Hepatic stellate cell (primary cell): ENCODE measurements around the gene UBFD1.
A peak's percentile ranks its signal among the peaks of the same experiment; 100 is the strongest.
"Not testable (repeated sequence)": the region's sequence is repeated elsewhere in the genome, so short reads cannot be mapped to it uniquely, and the experiment has no call there.

Experiments used
- DNase-seq: peaks from one replicate; pipeline ENCODE4 v3.0.0; 2011; ENCODE audit warnings: low spot score

UBFD1 gene

GRCh38 chr16:23567602-23568001 lies 10.1 kb downstream of the UBFD1 start:
- DNase-seq = no peak

DNA sequence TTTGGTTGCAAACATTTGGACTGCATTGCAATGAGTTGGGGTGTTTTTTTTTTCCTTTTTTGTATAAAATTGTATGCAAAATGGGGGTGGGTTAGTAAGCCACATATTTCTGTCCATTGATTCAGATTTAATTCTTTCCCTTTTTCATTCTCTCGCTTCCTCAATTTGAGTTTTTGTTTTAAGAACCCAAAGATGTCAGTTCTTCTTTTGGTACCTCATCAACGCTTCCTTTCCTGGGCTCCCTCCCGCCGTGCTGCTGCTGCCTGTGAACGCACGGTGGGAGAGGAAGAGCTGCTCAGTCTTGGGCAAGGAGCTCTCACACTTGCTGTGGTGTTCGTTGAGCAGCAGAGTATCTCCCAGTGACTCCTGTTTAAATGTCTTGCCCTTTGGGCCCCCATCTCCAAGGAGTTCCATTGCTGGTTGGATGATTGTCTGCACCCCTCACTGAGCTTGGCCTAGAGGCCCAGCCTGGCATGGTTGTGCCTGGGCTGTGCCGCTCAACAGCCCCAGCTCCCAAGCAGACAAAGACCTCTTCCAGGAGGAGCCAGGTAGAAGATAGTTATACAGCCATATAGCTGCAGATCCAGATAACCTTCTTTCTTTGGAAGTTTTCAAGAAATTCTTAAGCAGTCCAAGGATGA lies 13.6 kb downstream of the UBFD1 start:
- no peak for DNase-seq

GRCh38 chr16:23571895-23572294 lies 14.4 kb downstream of the UBFD1 start:
- DNase-seq = no peak

DNA sequence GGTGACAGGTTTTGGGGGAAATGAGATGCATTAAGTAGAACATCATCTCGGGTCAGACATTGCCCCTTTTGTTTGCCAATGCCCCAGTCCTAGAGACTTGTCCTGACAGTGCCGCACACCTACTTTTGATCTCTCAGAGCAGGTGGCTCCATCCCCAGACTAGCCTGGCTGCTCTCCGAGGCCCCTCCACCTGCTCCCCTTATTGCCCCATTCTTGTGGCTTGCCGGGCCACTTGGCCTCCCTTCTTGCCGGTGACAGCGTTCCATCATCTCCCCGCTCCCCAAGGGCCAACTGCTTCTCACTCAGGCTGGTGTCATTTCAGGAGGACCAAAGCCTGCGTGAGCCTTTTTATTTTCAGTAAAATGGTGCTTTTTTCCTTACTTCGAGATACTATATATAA lies 14.9 kb downstream of the UBFD1 start:
- DNase-seq = no peak

DNA sequence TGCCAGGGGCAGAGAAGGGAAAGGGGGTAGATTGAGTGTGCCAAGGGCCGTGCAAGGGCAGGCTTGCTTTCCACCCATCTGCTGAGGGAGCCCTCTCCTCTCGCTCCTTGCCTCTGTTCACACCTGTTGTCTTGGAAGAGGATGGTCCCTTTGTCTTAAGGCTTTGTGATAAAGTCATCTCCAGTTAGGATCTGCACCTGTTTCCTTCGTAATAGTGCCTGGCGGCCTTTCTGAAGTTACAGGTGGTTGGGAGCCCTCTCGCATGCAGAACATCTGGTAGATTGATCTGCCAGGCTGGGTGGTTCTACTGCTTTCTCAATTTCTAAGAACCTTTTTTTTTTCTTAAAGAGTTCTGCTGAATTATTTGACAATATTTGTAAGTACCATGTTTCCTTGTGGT lies 16.3 kb downstream of the UBFD1 start:
- no peak for DNase-seq

GRCh38 chr16:23575834-23576233 lies 18.3 kb downstream of the UBFD1 start:
- DNase-seq = no peak

- DNase-seq = no peak
Observed at GRCh38 chr16:23577493-23577892, 20.0 kb downstream of the UBFD1 start.

DNA sequence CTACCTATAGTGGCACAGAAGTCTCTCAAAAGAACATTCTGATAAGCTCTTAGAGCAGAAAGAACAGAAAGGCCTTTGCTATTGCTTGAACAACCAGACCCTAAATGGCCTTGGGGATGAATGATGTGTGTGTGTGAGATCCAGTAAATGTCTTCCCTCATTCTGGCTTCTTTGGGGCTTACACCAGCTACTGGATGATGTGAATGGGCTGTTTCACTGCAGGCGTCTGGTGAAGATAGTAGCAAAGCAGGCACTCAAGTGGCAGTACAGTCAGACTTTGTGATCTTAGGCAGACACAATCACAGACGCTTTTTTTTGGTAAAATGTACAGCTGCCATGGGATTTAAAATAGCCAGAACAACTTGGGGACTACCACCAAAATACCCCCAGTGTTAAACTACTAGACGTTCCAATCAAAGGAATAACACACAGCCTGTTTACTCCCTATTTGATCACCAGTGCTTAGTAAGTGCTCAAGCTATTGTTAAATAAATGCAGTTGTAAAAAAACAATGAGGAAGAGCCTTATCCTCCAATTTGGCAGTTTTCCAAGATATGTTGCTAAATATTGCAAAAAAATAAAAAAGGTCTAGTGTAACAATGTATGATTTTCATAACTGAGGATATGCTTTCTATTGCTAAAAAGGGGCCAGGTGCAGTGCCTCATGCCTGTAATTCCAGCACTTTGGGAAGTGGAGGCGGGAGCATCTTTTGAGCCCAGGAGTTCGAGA lies 20.7 kb downstream of the UBFD1 start:
- no peak for DNase-seq

DNA sequence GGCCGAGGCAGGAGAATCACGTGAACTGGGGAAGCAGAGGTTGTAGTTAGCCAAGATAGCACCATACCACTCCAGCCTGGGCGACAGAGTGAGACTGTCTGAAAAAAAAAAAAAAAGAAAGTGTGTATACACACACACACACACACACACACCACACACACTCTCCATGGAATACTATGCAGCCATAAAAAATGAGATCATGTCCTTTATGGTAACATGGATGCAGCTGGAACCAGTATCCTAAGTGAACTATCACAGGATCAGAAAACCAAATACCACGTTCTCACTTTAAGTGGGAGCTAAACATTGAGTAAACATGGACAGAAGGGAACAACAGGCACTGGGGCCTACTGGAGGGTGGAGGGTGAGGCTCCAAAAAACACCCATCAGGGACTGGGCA lies 21.8 kb downstream of the UBFD1 start:
- no peak for DNase-seq

- DNase-seq = no peak
Observed at GRCh38 chr16:23580391-23580790, 22.9 kb downstream of the UBFD1 start.

DNA sequence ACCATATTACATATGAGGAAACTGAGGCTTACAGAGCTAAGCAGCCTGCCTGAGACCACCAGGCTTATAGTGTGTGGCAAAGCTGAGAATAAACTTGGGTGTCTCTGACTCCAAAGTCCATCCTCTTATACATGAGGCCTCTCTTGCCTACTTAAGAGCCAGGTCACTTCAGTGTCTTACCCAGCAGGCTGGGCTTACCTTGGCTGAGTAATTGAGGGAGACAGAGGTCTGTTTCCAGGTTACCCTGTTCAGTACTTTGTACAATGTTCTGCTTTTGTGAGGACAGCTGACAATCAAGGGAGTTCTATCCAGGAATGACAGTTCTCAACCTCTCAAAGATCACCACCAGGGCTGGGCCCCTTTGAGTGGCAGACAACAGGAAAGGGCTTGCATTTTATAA lies 24.2 kb downstream of the UBFD1 start:
- no peak for DNase-seq

- DNase-seq = not testable (repeated sequence)
Observed at GRCh38 chr16:23583271-23583670, 25.7 kb downstream of the UBFD1 start.

- DNase-seq = no peak
Observed at GRCh38 chr16:23584186-23585076, 26.9 kb downstream of the UBFD1 start.

GRCh38 chr16:23587726-23588125 lies 30.2 kb downstream of the UBFD1 start:
- DNase-seq = peak; percentile 75

GRCh38 chr16:23590181-23590580 lies 32.7 kb downstream of the UBFD1 start:
- no peak for DNase-seq

DNA sequence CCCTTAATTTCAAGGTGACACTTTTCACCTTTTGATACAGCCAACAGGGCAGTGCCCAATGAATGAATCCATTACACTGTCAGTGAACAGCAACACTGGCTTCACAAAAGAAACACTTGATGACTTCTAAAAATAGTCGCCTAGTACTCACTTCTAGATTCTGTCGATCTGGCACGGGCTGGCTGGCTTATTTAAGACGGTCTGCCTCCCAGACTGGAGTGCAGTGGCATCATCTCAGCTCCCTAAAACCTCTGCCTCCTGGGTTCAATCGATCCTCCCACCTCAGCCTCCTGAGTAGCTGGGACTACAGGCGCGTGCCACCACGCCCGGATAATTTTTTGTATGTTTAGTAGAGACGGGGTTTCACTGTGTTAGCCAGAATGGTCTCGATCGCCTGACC lies 36.7 kb downstream of the UBFD1 start:
- DNase-seq = no peak

- DNase-seq = no peak
Observed at GRCh38 chr16:23595246-23595950, 37.9 kb downstream of the UBFD1 start.

DNA sequence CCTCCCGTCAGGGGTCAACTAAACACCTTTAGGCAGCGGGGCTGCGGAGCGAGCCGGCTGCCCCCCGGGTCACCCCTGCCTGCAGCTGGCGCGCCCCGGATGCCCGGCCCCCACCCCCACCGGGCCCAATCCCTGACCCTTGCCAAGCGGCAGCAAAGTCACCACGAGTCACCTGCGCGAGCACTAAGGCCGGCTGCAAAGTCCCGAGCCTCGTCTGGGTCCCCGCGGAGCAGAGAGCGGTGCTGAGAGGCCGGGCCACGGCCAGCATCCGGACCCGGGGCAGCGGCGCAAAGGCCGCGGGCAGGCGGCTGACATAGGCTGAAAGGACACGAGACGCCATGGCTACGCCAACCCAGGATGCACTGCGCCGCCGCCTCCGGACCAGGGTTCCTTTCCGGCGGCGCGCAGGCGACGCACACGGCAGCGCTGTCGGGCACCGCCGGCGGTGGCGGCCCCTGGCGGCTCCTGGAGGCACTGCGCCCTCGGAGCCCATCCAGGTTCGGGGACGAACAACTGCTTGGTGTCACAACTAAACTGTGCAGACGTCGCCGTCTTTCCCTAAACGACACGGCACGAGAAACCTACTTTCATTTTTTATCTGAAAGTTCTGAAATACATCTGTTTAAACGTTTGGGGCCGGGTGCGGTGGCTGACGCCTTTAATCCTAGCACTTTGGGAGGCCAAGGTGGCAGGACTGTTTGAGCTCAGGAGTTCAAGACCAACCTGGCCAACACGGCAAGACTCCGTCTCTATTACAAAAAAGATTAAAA lies 38.6 kb downstream of the UBFD1 start, which contains the start of gene NDUFAB1:
Gene NDUFAB1 (minus strand): TSS at position 366 of the 770 bp plus-strand sequence. CDS start 26 bp downstream, at position 340.
- DNase-seq = peak; percentile 88

DNA sequence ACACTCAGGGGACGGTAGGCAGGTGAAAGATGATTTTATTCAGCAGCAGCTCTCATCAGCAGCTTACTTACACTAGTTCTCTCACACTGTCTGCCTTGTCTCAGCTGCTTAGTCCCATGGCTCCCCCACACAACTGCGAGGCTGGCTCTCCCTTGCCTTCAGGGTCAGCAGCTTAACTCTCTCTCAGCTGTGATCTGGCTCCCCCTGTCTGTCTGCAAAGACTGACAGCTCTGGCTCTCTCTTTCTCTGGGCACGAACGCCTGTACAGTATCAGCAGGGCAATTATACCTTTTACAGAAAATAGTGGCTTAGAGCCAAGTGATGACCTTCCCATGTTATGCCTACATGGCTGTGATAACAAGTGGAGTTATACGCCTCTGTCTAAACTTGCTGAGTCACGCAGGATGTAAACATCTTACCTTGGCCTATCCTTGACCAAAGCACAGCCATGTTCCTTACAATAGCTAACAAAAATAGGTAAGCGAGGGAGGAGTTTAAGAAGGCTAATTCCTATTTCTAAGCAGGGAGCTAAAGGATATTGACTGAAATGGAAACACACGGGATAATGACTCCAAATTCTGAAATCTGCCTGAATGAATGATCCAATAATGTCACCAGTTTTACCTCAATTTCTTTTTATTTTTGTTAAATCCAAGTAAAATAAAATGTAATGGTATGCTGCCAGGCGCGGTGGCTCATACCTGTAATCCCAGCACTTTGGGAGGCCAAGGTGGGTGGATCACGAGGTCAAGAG lies 39.7 kb downstream of the UBFD1 start:
- no peak for DNase-seq

DNA sequence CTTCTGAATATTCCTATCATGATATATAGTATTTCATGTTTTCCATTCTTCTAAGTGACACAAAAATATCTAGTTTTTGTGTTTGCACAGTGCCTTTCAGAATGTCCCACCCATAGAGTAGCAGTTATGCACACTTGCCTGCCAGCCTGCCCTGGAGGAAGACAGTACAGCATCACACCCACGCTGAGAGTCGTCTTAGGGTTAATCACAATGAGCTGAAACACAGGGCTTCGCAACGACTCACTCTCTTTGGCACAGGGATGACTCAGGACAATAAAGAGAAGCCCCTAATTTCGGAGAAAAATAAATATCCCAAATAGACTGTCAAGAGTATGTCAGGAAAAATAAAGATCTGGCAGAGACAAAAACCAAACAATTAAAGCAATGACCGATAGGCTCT lies 50.2 kb downstream of the UBFD1 start:
- no peak for DNase-seq

DNA sequence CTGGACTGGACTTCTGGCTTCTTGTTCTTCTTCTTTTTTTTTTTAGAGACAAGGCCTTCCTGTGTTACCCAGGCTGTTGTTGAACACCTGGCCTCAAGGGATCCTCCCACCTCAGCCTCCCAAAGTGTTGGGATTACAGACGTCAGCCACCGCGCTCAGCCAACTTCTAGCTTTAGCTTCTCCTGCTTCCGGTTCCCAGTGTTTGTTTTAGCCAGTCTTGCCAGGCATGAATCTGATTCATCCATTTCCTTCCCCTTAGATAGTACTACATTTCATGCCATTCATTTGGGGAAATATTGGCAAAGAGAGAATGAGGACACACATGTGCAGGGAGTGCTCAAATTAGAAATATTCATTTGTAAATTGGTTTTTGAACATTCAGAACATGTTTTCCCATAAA lies 50.7 kb downstream of the UBFD1 start:
- DNase-seq = peak; percentile 20
